Measurements from ENCODE around the gene THOP1. TPM values are rescaled to one million over a fixed set of nuclear protein-coding genes. Genes with fewer than 3 reads are reported as not detected.

Gene THOP1
- total RNA-seq, 1 donor from 2014 or later, result 67.3 TPM

- Histone ChIP-seq H3K4me1 (peaks cover 0 to 8% of the 10 kb centered on the region in 2 donors), H3K36me3 (peaks cover 0 to 8% of the 10 kb centered on the region in 2 donors), H3K4me3 (no peak overlapping the region), H3K27me3 (no peaks in the 10 kb centered on the region), H3K27ac (peak overlapping the region; percentile 50 to 56), H3K9me3 (no peaks in the 10 kb centered on the region)
- no peak for DNase-seq (ENCODE audit: low spot score in 2 of 2)
- no peak for TF ChIP-seq CTCF (IDR thresholded peaks at IDR 0.05)
- intact Hi-C loops (cut with DNase I), result no loop called here
Observed at GRCh38 chr19:2774953-2775555, 10.2 kb upstream of the THOP1 start.

- intact Hi-C loops (cut with DNase I), result no loop called here
- no peak for TF ChIP-seq CTCF (IDR thresholded peaks at IDR 0.05)
- H3K4me3 ChIP-seq, result peak overlapping the region in 1 of 2 donors; percentile 7
- H3K27me3 ChIP-seq, result no peaks in the 10 kb centered on the region
- H3K27ac ChIP-seq, result peak overlapping the region; percentile 50 to 56
- no peaks in the 10 kb centered on the region for H3K9me3 ChIP-seq
- H3K4me1 ChIP-seq, result peaks cover 0 to 5% of the 10 kb centered on the region in 2 donors
- DNase-seq (ENCODE audit: low spot score in 2 of 2), result peak; percentile 27 to 82
- H3K36me3 ChIP-seq, result peaks cover 0 to 4% of the 10 kb centered on the region in 2 donors
Observed at GRCh38 chr19:2775556-2776430, 9.5 kb upstream of the THOP1 start.

- Histone ChIP-seq H3K4me3 (no peak overlapping the region), H3K36me3 (no peaks in the 10 kb centered on the region), H3K9me3 (no peaks in the 10 kb centered on the region), H3K27ac (no peak overlapping the region), H3K27me3 (no peaks in the 10 kb centered on the region), H3K4me1 (peaks cover 7 to 16% of the 10 kb centered on the region in 2 donors)
- no peak for TF ChIP-seq CTCF (IDR thresholded peaks at IDR 0.05)
- intact Hi-C loops (cut with DNase I), result no loop called here
- no peak for DNase-seq (ENCODE audit: low spot score in 2 of 2)
Observed at GRCh38 chr19:2777952-2778683, 7.2 kb upstream of the THOP1 start.

- no peaks in the 10 kb centered on the region for H3K9me3 ChIP-seq
- no peaks in the 10 kb centered on the region for H3K27me3 ChIP-seq
- H3K4me3 ChIP-seq, result no peak overlapping the region
- DNase-seq (ENCODE audit: low spot score in 2 of 2), result no peak
- H3K4me1 ChIP-seq, result peaks cover 7 to 22% of the 10 kb centered on the region in 2 donors
- no peaks in the 10 kb centered on the region for H3K36me3 ChIP-seq
- intact Hi-C loops (cut with DNase I), result no loop called here
- H3K27ac ChIP-seq, result no peak overlapping the region
- TF ChIP-seq CTCF (IDR thresholded peaks at IDR 0.05), result no peak
Observed at GRCh38 chr19:2779121-2779740, 6.1 kb upstream of the THOP1 start.

- H3K36me3 ChIP-seq, result no peaks in the 10 kb centered on the region
- intact Hi-C loops (cut with DNase I), result no loop called here
- no peaks in the 10 kb centered on the region for H3K9me3 ChIP-seq
- no peak for TF ChIP-seq CTCF (IDR thresholded peaks at IDR 0.05)
- H3K27ac ChIP-seq, result no peak overlapping the region
- peaks cover 7 to 28% of the 10 kb centered on the region in 2 donors for H3K4me1 ChIP-seq
- no peaks in the 10 kb centered on the region for H3K27me3 ChIP-seq
- no peak overlapping the region for H3K4me3 ChIP-seq
- no peak for DNase-seq (ENCODE audit: low spot score in 2 of 2)
Observed at GRCh38 chr19:2780284-2780683, 5.0 kb upstream of the THOP1 start.
